ENCODE results near the gene LOXHD1.

The LOXHD1 gene

GRCh38 chr18:46439037-46439436 is 218.0 kb downstream of the LOXHD1 start:
- DNase-seq = no peak

GRCh38 chr18:46437061-46437460 is 220.0 kb downstream of the LOXHD1 start:
- DNase-seq = no peak

- no peak for DNase-seq
Measured at GRCh38 chr18:46436621-46437020, 220.4 kb downstream of the LOXHD1 start.

- DNase-seq = no peak
Measured at GRCh38 chr18:46435031-46435430, 222.0 kb downstream of the LOXHD1 start.

DNA sequence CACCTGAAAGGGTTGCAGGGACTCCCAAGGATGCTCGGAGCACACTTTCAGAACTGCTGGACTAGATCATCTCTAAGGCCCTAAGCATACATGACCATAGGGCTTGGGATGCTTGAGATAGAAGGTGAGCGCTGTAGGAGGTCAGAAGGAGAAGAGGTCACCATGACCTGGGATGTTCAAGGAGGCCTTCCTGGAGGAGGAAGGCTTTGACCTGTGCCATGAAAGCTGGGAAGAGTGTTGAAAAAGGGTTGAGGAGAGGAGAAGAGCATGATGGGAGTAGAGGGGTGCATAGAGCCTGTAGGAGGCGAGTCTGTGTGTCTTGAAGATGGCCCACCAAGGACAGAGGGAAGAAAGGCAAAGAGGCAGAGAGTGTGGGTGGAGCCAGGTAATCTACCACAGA is 222.4 kb downstream of the LOXHD1 start:
- no peak for DNase-seq

- no peak for DNase-seq
Measured at GRCh38 chr18:46433121-46433826, 223.7 kb downstream of the LOXHD1 start.

GRCh38 chr18:46431522-46432171 is 225.4 kb downstream of the LOXHD1 start:
- DNase-seq = no peak

DNA sequence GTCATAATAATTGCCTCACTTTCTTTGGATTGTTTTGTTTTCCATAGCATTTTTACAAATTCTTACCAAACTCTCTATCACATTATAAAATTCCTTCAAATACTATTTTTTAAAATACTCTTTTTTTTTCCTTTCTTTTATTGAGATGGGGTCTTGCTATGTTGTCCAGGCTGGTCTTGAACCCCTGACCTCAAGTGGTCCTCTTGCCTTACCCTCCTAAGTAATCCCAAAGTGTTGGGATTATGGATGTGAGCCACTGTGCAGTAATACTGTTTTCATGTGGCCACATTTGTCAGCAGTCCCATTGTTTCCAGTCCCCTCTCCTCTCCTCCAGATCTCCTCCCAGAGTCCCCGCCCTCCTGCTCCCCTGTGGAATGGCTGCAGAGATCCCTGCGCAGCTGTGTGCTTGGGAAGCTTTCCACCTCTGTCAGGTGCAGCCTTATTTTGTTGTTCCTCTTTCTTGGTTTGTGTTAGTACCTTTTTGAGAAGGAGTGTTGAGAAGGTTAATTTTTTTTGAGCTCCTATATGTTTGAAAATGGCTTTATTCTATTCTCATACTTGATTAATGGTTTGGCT is 227.3 kb downstream of the LOXHD1 start:
- DNase-seq = no peak

DNA sequence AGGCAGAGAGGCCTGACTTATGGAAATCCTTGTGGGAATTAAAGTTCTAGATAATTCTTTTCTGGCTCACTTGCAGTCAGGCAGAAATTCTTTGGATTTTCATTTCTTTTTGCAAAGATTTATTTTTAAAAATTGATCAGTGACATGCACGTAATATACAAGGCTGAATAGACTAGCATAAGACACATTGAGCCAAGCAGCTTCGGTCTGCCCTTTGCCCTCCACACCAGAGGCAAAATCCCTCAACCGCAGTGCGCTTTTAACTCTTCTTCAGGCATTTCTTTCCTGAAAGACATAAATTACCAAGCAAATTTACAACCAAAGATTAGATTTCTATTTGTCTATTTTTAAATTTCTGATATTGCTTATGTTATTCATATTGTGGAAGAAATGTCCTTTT is 227.9 kb downstream of the LOXHD1 start:
- no peak for DNase-seq

DNA sequence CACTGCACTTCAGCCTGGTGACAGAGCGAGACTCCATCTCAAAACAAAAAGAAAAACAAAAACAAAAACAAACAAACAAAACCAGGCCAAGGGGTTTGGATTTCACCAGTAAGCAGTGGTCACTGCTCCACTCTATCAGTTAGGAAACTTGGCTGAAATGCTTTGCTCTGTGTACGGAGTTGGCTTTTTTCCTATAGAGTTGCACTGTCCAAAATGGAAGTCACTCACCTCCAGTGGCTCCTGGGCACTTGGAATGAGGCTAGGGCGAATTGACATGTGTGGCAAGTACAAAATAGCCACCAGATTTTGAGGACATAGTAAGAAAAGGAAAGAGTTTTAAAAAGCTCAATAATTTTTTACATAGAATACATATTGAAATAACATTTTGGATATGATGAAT is 228.7 kb downstream of the LOXHD1 start:
- DNase-seq = no peak

- DNase-seq = no peak
Measured at GRCh38 chr18:46427216-46427995, 229.6 kb downstream of the LOXHD1 start.

Data from retina (tissue), 1 donor.